Stimulated activated CD4-positive, alpha-beta T cell treated with anti-CD3 and anti-CD28 coated beads, Interleukin-1b, Interleukin-23, amount 100 ng/mL, for 4 hours (primary cell): ENCODE data around the gene MAP2K5.

Experiments used
- DNase-seq, 2 donors: peaks; one replicate each; pipeline ENCODE4 v3.0.0-alpha.2; 2020; ENCODE audit warnings: low read depth in 2 of 2

MAP2K5 gene

DNA sequence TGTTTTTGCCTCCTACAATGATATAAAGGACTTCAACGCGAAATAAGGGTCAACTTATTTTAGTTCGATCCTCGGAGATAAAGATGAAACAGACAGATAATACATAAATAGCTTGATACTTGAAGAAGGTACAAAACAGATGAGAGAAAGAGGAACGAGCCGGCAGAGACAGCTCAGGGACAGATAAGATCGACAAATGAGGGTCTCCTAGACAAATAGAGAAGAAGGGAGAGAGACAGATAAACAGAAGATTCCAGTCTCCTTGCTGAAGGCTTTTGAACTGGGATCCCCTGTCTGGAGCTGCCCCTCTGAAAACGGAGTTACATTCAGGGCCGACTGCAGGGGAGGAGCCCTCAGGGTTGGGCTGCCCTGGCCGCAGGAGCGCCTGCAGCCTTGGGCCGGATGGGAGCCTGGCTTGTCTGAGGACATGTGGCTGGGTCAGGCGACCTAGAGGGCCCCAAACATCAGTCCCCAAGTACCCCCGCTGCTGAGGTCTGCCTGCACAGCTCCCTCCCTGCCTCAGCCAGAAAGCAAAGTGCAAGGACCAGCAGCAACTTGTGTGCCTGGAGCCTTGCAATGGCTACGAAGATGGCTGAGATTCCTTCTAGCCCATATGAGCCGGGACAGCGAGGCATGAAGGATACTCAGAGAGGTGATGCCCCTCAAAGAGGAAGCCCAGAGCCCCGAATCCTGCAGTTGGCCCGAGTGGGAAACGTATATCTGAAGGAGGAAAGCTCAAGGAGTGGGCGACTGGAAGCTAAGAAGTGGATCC lies 281.9 kb downstream of the MAP2K5 start:
- DNase-seq = no peak

GRCh38 chr15:67824976-67825880 lies 282.7 kb downstream of the MAP2K5 start, which contains the start of gene SKOR1:
SKOR1 (plus strand) TSS chr15:67825509; CDS start chr15:67825603, 94 bp downstream.
- no peak for DNase-seq

DNA sequence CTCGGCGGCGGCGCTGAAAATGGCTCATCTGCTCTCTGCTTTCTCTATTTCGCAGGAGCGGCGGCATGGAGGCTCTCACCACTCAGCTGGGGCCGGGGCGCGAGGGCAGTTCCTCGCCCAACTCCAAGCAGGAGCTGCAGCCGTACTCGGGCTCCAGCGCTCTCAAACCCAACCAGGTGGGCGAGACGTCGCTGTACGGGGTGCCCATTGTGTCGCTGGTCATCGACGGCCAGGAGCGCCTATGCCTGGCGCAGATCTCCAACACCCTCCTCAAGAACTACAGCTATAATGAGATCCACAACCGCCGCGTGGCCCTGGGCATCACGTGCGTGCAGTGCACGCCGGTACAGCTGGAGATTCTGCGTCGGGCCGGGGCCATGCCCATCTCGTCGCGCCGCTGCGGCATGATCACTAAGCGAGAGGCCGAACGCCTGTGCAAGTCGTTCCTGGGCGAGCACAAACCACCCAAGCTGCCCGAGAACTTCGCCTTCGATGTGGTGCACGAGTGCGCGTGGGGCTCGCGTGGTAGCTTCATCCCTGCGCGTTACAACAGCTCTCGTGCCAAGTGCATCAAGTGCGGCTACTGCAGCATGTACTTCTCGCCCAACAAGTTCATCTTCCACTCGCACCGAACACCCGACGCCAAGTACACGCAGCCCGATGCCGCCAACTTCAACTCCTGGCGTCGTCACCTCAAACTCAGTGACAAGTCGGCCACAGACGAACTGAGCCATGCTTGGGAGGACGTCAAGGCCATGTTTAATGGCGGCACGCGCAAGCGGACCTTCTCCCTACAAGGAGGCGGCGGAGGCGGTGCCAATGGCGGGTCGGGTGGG lies 283.6 kb downstream of the MAP2K5 start:
- no peak for DNase-seq

DNA sequence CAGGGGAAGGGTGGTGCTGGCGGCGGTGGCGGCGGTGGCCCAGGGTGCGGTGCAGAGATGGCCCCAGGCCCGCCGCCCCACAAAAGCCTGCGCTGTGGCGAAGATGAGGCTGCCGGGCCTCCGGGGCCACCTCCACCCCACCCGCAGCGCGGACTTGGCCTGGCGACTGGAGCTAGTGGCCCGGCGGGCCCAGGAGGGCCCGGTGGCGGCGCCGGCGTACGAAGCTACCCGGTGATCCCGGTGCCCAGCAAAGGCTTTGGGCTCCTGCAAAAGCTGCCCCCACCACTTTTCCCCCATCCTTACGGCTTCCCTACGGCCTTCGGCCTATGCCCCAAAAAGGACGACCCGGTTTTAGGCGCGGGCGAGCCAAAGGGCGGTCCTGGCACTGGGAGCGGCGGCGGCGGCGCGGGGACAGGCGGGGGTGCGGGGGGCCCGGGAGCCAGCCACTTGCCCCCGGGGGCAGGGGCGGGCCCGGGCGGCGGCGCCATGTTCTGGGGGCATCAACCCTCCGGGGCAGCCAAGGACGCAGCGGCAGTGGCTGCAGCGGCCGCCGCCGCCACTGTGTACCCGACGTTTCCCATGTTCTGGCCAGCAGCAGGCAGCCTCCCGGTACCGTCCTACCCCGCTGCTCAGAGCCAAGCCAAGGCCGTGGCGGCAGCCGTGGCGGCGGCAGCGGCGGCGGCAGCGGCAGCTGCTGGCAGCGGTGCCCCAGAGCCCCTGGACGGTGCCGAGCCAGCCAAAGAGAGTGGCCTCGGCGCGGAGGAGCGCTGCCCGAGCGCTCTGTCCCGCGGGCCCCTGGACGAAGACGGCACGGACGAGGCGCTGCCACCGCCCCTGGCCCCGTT lies 284.4 kb downstream of the MAP2K5 start:
- DNase-seq = no peak

GRCh38 chr15:67827562-67828277 lies 285.2 kb downstream of the MAP2K5 start:
- no peak for DNase-seq

DNA sequence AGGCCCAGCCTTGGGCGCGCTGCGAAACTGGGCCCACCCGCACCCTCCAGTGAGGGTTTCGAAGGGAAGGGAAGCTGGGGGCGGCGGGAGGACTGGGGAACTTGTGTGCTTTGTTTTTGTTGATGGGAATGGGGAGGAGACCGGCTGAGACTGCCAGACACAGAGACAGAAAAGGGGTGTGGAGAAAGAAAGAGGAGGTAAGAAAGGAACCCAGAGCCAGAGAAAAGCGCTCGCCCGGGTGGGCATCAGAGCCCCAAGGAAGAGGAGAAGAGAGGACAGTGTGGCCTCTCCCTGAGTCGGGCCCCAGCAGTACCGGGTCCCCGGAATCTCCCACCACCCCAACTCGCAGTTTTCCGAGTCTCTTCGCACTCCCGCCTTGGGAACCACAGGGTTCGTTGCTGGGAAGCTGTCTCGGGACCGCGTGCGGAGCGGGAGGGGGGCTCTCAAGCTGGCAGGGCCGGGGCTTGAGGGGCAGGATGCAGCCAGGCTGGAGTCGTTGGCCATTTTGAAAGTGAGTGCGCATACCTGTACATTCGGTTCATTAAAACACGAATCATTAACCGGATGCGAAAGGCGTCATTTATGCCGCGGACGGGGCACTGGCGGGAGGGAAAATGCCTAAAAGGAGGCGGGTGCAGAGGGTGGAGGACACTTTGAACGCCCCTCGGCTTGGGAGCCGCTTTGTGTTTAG lies 285.9 kb downstream of the MAP2K5 start:
- DNase-seq = no peak

GRCh38 chr15:67828969-67829646 lies 286.6 kb downstream of the MAP2K5 start:
- DNase-seq = no peak

- DNase-seq = no peak
Measured at GRCh38 chr15:67829647-67830504, 287.4 kb downstream of the MAP2K5 start.

GRCh38 chr15:67831363-67831762 lies 288.9 kb downstream of the MAP2K5 start:
- DNase-seq = no peak

DNA sequence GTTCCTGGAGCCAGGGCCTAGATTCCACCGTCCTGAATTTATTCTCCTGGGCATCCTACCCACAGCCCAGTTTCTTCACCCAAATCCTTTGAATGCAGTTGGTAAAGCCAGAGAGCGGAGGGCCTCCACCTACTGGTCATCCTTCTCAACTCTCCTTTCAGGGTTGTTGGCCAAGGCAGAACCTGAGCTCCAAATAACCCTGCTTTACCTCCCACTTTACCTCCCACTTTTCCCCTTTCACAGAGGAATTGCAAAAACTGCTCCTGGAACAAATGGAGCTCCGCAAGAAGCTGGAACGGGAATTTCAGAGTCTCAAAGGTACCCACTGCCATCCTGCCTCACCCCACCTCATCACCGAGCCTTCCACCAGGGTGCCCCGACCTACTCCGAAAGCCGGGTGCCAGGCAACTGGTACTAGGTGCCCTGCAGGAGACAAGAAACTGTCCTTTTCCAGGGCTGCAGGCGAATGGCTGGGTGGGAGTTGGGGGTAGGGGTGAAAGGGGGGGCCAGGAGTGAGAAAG lies 289.6 kb downstream of the MAP2K5 start:
- DNase-seq = no peak

- no peak for DNase-seq
Measured at GRCh38 chr15:67832897-67833709, 290.6 kb downstream of the MAP2K5 start.

DNA sequence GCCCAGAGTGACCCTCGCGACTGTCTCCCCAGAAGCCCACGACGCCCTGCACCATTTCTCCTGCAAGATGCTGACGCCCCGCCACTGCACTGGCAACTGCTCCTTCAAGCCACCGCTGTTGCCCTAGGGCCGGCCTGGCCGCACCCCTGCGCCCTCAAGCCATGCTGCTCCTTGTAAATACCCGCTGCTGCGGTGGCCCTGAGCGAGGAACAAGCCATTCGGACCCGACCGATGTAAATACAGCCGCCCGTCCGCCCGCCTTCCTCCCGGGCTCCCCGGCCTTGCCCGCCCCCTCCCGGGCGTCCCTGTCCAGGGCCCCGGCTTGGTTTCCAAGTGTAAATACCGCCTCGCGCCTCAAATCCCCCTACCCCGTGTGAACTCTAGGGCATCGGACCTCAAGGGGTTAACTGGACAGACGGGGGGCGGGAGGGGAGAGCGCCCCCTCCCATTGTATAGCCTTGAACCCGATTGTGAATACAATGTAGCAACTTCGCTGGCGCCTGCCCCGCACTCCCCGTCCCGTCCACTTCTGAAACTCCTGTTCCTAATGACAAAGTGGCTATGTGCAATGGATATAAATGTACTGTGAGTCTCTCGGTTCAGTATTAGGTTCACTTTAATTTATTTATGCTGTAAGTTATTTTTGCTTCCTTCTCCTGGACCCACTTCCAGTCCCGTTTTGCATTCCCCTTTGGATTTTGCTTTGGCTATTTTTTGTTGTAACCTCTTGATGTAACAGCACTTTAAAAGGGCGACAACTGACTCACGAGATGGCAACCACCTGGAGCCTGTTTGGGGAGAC lies 291.4 kb downstream of the MAP2K5 start:
- no peak for DNase-seq

GRCh38 chr15:67834581-67835296 lies 292.2 kb downstream of the MAP2K5 start:
- DNase-seq = no peak

DNA sequence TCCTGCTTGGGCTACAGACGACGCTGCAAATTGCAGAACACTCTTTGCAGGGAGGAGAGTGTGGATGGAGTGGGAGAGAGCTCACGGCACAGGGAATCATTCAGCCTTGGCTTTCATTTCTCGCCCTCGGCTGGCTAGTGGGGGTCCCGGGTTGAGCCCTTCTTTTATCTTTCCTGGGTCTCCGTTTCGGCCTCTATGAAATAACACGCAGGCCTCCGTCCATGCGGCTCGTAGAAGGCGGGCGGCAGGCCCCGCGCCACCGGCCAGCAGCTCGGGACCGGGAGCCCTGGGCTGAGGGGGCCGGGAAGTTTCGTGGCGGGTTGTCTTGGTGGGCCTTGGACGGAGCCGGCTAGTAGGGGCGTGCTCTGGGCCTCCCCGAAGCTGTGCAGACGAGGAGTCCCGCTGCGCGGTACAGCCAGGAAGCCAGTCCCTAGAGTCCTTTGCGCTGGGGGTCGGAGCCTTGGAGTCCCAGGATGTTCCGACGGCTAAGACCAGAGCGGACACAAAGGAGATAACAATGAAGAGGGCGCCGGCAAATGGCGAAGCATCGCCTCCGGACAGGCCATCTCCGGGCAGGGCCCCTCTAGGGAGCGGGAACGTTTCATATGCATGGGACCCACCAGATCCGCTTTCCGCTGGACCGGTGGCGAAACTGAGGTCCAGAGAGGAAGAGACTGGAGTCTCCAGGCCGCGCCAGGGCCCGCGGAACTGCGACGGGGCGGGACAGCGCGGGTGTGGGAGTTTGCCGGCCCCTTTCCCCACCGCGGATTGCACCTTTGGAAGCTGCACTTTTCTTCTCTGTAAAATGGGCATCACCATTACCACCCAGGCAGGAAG lies 293.0 kb downstream of the MAP2K5 start:
- DNase-seq = no peak

DNA sequence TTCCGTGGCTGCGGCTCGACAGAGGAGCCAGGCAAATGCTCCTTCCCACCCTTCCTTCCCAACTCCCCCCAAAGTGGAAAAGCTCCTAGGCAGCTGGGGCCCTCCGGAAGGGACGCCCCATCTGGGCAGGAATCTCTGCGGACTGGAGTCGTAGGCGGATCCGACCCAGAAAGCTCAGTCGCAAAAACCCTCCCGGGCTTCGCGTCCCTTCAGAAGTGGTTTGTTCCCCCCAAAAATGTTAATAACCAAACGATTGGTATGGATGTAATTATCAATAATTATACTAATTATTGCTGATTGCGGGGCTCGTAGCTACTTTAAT lies 293.6 kb downstream of the MAP2K5 start:
- DNase-seq = no peak
